CD8-positive, alpha-beta memory T cell (primary cell): ENCODE measurements around the gene HS6ST1. TPM values are rescaled to one million over a fixed set of nuclear protein-coding genes. Genes with fewer than 3 reads are reported as not detected.

ENCODE experiments used
- CTCF ChIA-PET: fragments of 350-600 bp; sonication (Branson Sonifier 250); formaldehyde crosslinking; loops from one replicate; lab custom pipeline; 2021; ENCODE audit warnings: antibody characterized with exemption; lab: Charles Lee
- POLR2A ChIA-PET: fragments of 350-600 bp; sonication (Branson Sonifier 250); formaldehyde crosslinking; loops from one replicate; lab custom pipeline; 2021; ENCODE audit warnings: antibody characterized with exemption; lab: Charles Lee
- DNase-seq, 5 donors: peaks; one replicate each; pipeline versions ENCODE4 v3.0.0 to v3.0.0-alpha.2; 2020 to 2022; ENCODE audit warnings: mixed read lengths in 1 of 5
- H3K27ac ChIP-seq: one replicate; pipeline ENCODE4 v1.7.0; 2013; ENCODE audit warnings: low read depth, mild to moderate bottlenecking, low read length, moderate library complexity
- H3K27me3 ChIP-seq: 2 replicates; pipeline ENCODE4 v1.7.0; 2013; ENCODE audit warnings: low read length, mild to moderate bottlenecking; ENCODE audit not compliant: insufficient read depth, poor library complexity, severe bottlenecking
- H3K36me3 ChIP-seq: 2 replicates; pipeline ENCODE4 v1.7.0; 2013; ENCODE audit warnings: mild to moderate bottlenecking, low read length, moderate library complexity; ENCODE audit not compliant: insufficient read depth
- H3K4me1 ChIP-seq: 2 replicates; pipeline ENCODE4 v1.7.0; 2013; ENCODE audit warnings: mild to moderate bottlenecking, low read length, moderate library complexity; ENCODE audit not compliant: insufficient read depth
- H3K4me3 ChIP-seq: 2 replicates; pipeline ENCODE4 v1.7.0; 2013; ENCODE audit warnings: mild to moderate bottlenecking, low read length
- H3K9me3 ChIP-seq: 2 replicates; pipeline ENCODE4 v1.7.0; 2013; ENCODE audit warnings: mild to moderate bottlenecking, low read length
- H3K27ac Mint-ChIP-seq, 8 donors: one replicate each; pipeline ENCODE4 v1.8.0; 2020 to 2021; ENCODE audit warnings: mixed read lengths in 8 of 8, mild to moderate bottlenecking in 6 of 8, inconsistent platforms in 3 of 8, moderate library complexity in 3 of 8
- H3K27me3 Mint-ChIP-seq, 2 donors: one replicate each; pipeline ENCODE4 v1.8.0; 2020 to 2021; ENCODE audit warnings: mixed read lengths in 2 of 2, mild to moderate bottlenecking in 1 of 2, moderate library complexity in 1 of 2
- H3K36me3 Mint-ChIP-seq, 3 donors: one replicate each; pipeline ENCODE4 v1.8.0; 2020 to 2021; ENCODE audit warnings: mixed read lengths in 3 of 3, inconsistent platforms in 1 of 3, mild to moderate bottlenecking in 1 of 3
- H3K4me1 Mint-ChIP-seq, 3 donors: one replicate each; pipeline ENCODE4 v1.8.0; 2020 to 2021; ENCODE audit warnings: mixed read lengths in 3 of 3, inconsistent platforms in 1 of 3, mild to moderate bottlenecking in 1 of 3
- H3K4me3 Mint-ChIP-seq, 7 donors: one replicate each; pipeline ENCODE4 v1.8.0; 2020 to 2021; ENCODE audit warnings: mixed read lengths in 7 of 7, mild to moderate bottlenecking in 6 of 7, moderate library complexity in 4 of 7, inconsistent platforms in 2 of 7
- H3K9me3 Mint-ChIP-seq, 5 donors: one replicate each; pipeline ENCODE4 v1.8.0; 2020 to 2022; ENCODE audit warnings: mixed read lengths in 5 of 5, mild to moderate bottlenecking in 3 of 5, moderate library complexity in 2 of 5, inconsistent platforms in 1 of 5
- polyA plus RNA-seq: library from polyadenylated mRNA; unstranded; fragments of 300-500 nt; fragmentation: Illumina TruSeq; gene quantifications from one replicate; pipeline ENCODE4 v1.2.3, GENCODE V29; 2021
- total RNA-seq, 2 experiments: library from RNA; stranded (reverse); gene quantifications; one replicate each; pipeline ENCODE4 v1.2.3, GENCODE V29; 2021

Gene HS6ST1
- total and polyA plus RNA-seq, 3 experiments from 2014 or later, result 4.6 to 18.2 (median 18.0) TPM

- Mint-ChIP-seq H3K4me1 (no peaks in the 10 kb centered on the region), H3K9me3 (no peaks in the 10 kb centered on the region), H3K4me3 (no peak overlapping the region), H3K27me3 (peaks cover 21 to 38% of the 10 kb centered on the region in 2 donors), H3K36me3 (no peaks in the 10 kb centered on the region), H3K27ac (no peak overlapping the region)
- no peak overlapping the region for H3K27ac ChIP-seq
- no peaks in the 10 kb centered on the region for H3K36me3 ChIP-seq
- no peaks in the 10 kb centered on the region for H3K9me3 ChIP-seq
- DNase-seq, result peak in 1 of 5 donors; percentile 13
- H3K4me1 ChIP-seq, result no peaks in the 10 kb centered on the region
- H3K27me3 ChIP-seq, result no peaks in the 10 kb centered on the region
- ChIA-PET POLR2A (no interaction called here), CTCF (no interaction called here)
- no peak overlapping the region for H3K4me3 ChIP-seq
Measured at GRCh38 chr2:128362176-128362888, 43.7 kb upstream of the HS6ST1 start.

GRCh38 chr2:128361376-128362131, 42.9 kb upstream of the HS6ST1 start:
- Histone ChIP-seq H3K4me1 (no peaks in the 10 kb centered on the region), H3K27ac (no peak overlapping the region), H3K36me3 (no peaks in the 10 kb centered on the region), H3K27me3 (no peaks in the 10 kb centered on the region), H3K4me3 (no peak overlapping the region), H3K9me3 (no peaks in the 10 kb centered on the region)
- H3K36me3 Mint-ChIP-seq, result no peaks in the 10 kb centered on the region
- ChIA-PET POLR2A (no interaction called here), CTCF (no interaction called here)
- peak overlapping the region in 1 of 8 donors; percentile 6 for H3K27ac Mint-ChIP-seq
- H3K27me3 Mint-ChIP-seq, result peaks cover 20 to 39% of the 10 kb centered on the region in 2 donors
- no peak overlapping the region for H3K4me3 Mint-ChIP-seq
- peak in 1 of 5 donors; percentile 26 for DNase-seq
- H3K9me3 Mint-ChIP-seq, result no peaks in the 10 kb centered on the region
- no peaks in the 10 kb centered on the region for H3K4me1 Mint-ChIP-seq

GRCh38 chr2:128360711-128361110, 42.0 kb upstream of the HS6ST1 start:
- H3K9me3 Mint-ChIP-seq, result no peaks in the 10 kb centered on the region
- Histone ChIP-seq H3K4me1 (no peaks in the 10 kb centered on the region), H3K27ac (no peak overlapping the region), H3K27me3 (no peaks in the 10 kb centered on the region), H3K4me3 (no peak overlapping the region), H3K9me3 (no peaks in the 10 kb centered on the region), H3K36me3 (no peaks in the 10 kb centered on the region)
- H3K27ac Mint-ChIP-seq, result no peak overlapping the region
- peak in 1 of 5 donors; percentile 20 for DNase-seq
- H3K4me1 Mint-ChIP-seq, result no peaks in the 10 kb centered on the region
- no peaks in the 10 kb centered on the region for H3K36me3 Mint-ChIP-seq
- ChIA-PET CTCF (no interaction called here), POLR2A (no interaction called here)
- peaks cover 20 to 34% of the 10 kb centered on the region in 2 donors for H3K27me3 Mint-ChIP-seq
- peak overlapping the region in 1 of 7 donors; percentile 23 for H3K4me3 Mint-ChIP-seq

DNA sequence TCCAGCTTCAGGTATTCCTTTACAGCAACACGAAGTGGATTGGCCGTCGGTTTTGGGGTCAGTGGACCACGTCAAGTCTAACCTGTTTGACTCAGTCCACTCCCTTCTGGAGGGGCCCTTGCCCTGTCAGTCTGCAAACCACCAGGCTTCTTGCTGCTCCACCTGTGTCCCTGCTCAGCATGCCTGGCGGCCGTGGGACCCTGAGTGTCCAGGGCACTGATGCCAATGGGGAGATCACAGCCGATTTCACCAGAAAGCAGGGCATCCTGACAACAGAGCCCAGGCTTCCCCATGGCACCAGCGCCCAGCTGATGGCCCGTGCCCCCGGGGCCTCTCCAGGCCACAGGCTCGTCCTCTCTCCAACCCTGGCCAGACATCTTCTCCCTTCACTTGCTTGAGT, 41.2 kb upstream of the HS6ST1 start:
- ChIA-PET POLR2A (no interaction called here), CTCF (no interaction called here)
- no peak overlapping the region for H3K4me3 Mint-ChIP-seq
- H3K36me3 Mint-ChIP-seq, result no peaks in the 10 kb centered on the region
- no peak overlapping the region for H3K27ac Mint-ChIP-seq
- peaks cover 0 to 2% (median 0%) of the 10 kb centered on the region in 5 donors for H3K9me3 Mint-ChIP-seq
- H3K4me3 ChIP-seq, result no peak overlapping the region
- H3K9me3 ChIP-seq, result no peaks in the 10 kb centered on the region
- no peaks in the 10 kb centered on the region for H3K36me3 ChIP-seq
- no peaks in the 10 kb centered on the region for H3K4me1 ChIP-seq
- H3K27me3 ChIP-seq, result no peaks in the 10 kb centered on the region
- no peaks in the 10 kb centered on the region for H3K4me1 Mint-ChIP-seq
- peaks cover 16 to 26% of the 10 kb centered on the region in 2 donors for H3K27me3 Mint-ChIP-seq
- no peak overlapping the region for H3K27ac ChIP-seq
- DNase-seq, result peak in 1 of 5 donors; percentile 13

GRCh38 chr2:128358941-128359731, 40.5 kb upstream of the HS6ST1 start:
- Histone ChIP-seq H3K4me1 (no peaks in the 10 kb centered on the region), H3K36me3 (no peaks in the 10 kb centered on the region), H3K4me3 (no peak overlapping the region), H3K27ac (no peak overlapping the region), H3K27me3 (no peaks in the 10 kb centered on the region), H3K9me3 (no peaks in the 10 kb centered on the region)
- H3K27me3 Mint-ChIP-seq, result peaks cover 18 to 24% of the 10 kb centered on the region in 2 donors
- DNase-seq, result peak in 1 of 5 donors; percentile 38
- POLR2A ChIA-PET, result no interaction called here
- no peaks in the 10 kb centered on the region for H3K36me3 Mint-ChIP-seq
- H3K27ac Mint-ChIP-seq, result no peak overlapping the region
- H3K4me3 Mint-ChIP-seq, result no peak overlapping the region
- CTCF ChIA-PET, result no interaction called here
- H3K9me3 Mint-ChIP-seq, result peaks cover 0 to 3% (median 2%) of the 10 kb centered on the region in 5 donors
- H3K4me1 Mint-ChIP-seq, result no peaks in the 10 kb centered on the region

GRCh38 chr2:128357506-128358370, 39.1 kb upstream of the HS6ST1 start:
- Histone ChIP-seq H3K27me3 (no peaks in the 10 kb centered on the region), H3K9me3 (no peaks in the 10 kb centered on the region), H3K27ac (no peak overlapping the region), H3K4me1 (no peaks in the 10 kb centered on the region), H3K36me3 (no peaks in the 10 kb centered on the region), H3K4me3 (no peak overlapping the region)
- peak in 1 of 5 donors; percentile 2 for DNase-seq
- H3K36me3 Mint-ChIP-seq, result no peaks in the 10 kb centered on the region
- POLR2A ChIA-PET, result no interaction called here
- H3K27ac Mint-ChIP-seq, result no peak overlapping the region
- no peak overlapping the region for H3K4me3 Mint-ChIP-seq
- H3K4me1 Mint-ChIP-seq, result no peaks in the 10 kb centered on the region
- H3K27me3 Mint-ChIP-seq, result peaks cover 17 to 24% of the 10 kb centered on the region in 2 donors
- CTCF ChIA-PET, result no interaction called here
- peaks cover 0 to 3% (median 2%) of the 10 kb centered on the region in 5 donors for H3K9me3 Mint-ChIP-seq

GRCh38 chr2:128356127-128356526, 37.5 kb upstream of the HS6ST1 start:
- ChIA-PET CTCF (no interaction called here), POLR2A (no interaction called here)
- peaks cover 11 to 13% of the 10 kb centered on the region in 2 donors for H3K27me3 Mint-ChIP-seq
- no peaks in the 10 kb centered on the region for H3K27me3 ChIP-seq
- no peak for DNase-seq
- H3K27ac ChIP-seq, result no peak overlapping the region
- no peaks in the 10 kb centered on the region for H3K4me1 ChIP-seq
- H3K4me3 ChIP-seq, result no peak overlapping the region
- peaks cover 3 to 8% (median 7%) of the 10 kb centered on the region in 5 donors for H3K9me3 Mint-ChIP-seq
- H3K27ac Mint-ChIP-seq, result no peak overlapping the region
- no peaks in the 10 kb centered on the region for H3K36me3 ChIP-seq
- no peaks in the 10 kb centered on the region for H3K9me3 ChIP-seq
- H3K4me1 Mint-ChIP-seq, result no peaks in the 10 kb centered on the region
- no peaks in the 10 kb centered on the region for H3K36me3 Mint-ChIP-seq
- H3K4me3 Mint-ChIP-seq, result no peak overlapping the region
